H1 (cell line): ENCODE data around the gene CHST11. TPM values are rescaled to one million over a fixed set of nuclear protein-coding genes. Genes with fewer than 3 reads are reported as not detected.

Experiments used
- ASH2L ChIP-seq: fragments of 200-600, 300-600 bp; sonication (generic); IDR thresholded peaks from one replicate; pipeline ENCODE4 v1.7.1; 2017; ENCODE audit warnings: low read length
- EGR1 ChIP-seq: IDR thresholded peaks from 2 replicates; pipeline ENCODE4 v1.6.1; 2011; ENCODE audit warnings: low read depth, low read length, borderline replicate concordance
- HDAC2 ChIP-seq, 2 experiments: fragments of 300-600 bp in 1 of 2; sonication (generic) in 1 of 2; IDR thresholded peaks; 2 replicates each; pipeline ENCODE4 v1.6.1; 2011 to 2012; ENCODE audit warnings: low read depth in 2 of 2, low read length in 2 of 2, mild to moderate bottlenecking in 2 of 2, moderate library complexity in 2 of 2, borderline replicate concordance in 1 of 2, inconsistent platforms in 1 of 2
- JUND ChIP-seq: IDR thresholded peaks from 2 replicates; pipeline ENCODE4 v1.6.1; 2011; ENCODE audit warnings: mild to moderate bottlenecking, improper control_type of control experiment, low read length
- KDM5A ChIP-seq: fragments of 200-600 bp; IDR thresholded peaks from 2 replicates; pipeline ENCODE4 v1.7.1; 2012; ENCODE audit warnings: mild to moderate bottlenecking, low read length, inconsistent platforms, mixed read lengths
- RAD21 ChIP-seq, 2 experiments: IDR thresholded peaks in 1 of 2; conservative IDR thresholded peaks in 1 of 2; 2 replicates each; pipeline ENCODE4 v1.6.1; 2011; ENCODE audit warnings: low read depth in 2 of 2, low read length in 2 of 2, improper control_type of control experiment in 1 of 2, inconsistent platforms in 1 of 2, mild to moderate bottlenecking in 1 of 2, moderate library complexity in 1 of 2
- SIRT6 ChIP-seq: IDR thresholded peaks from one replicate; pipeline ENCODE4 v1.7.1; 2012; ENCODE audit warnings: low read length, inconsistent platforms
- polyA plus RNA-seq, 7 experiments: library from polyadenylated mRNA; depleted of rRNA in 3 of 7; stranded (reverse) in 5 of 7; unstranded in 2 of 7; fragments of >200 nt in 5 of 7; fragments of 200-250 nt in 2 of 7; gene quantifications; 1 replicate in 5 of 7; 2 replicates in 1 of 7; 4 replicates in 1 of 7; pipeline versions ENCODE4 v1.2.1 to v1.2.3, GENCODE V29; 2011 to 2013; ENCODE audit warnings: missing spikeins in 2 of 7, mixed read lengths in 2 of 7
- total RNA-seq: library from RNA; stranded (reverse); fragmentation: NEBNext Ultra II Directional; extraction: Animal tissue kit (Norgen Biotek cat#: 25700); gene quantifications from 2 replicates; pipeline ENCODE4 v1.2.1, GENCODE V29; 2021

CHST11 gene
- total and polyA plus RNA-seq, 2 of the 8 experiments (the other 6 are each of a cell fraction or from before 2014, with no cell fraction given) = 14.4 to 20.8 TPM

DNA sequence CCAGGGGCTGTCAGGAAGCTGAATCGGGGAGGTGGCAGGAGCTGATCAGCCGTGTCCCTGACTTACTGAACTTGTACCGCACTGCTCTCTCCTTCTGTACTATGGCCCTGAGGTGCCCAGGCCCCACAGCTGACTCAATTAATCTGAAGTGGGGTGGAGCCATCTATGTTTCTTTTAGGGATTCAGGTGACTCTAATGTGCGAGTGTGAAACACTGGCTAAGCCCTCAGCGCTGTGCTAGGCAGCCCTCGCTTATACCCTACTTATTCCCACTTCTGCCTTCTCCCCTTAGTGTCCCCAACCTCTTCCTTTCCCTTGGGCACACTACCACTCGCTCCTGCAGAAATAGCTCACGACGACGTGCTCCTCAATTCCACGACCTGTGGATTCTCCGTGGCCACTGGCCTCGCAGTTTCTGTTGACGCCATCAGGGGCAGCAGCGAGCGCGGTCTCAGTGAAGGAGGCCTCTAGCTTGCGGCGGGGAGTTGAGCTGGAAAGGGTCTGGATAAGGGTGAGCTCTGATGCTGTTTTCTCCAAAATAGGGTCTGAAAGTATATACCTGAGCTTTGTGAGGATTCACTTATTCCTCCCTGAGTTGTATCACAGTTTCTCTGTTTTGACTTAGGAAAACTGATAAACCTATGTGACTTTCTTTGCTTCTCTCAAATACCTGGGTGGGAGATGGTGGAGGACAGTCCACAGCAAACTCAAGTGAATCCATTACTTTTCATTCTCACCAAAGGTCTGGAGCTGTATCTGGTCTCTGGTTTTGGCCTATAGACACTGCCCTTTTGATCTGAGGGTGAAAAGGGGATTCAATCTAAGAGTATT is 333.8 kb downstream of the CHST11 start (continued):
- TF ChIP-seq HDAC2 (IDR thresholded peaks at IDR 0.05; ENCODE audit: borderline replicate concordance in 1 of 2, low read depth in 2 of 2, low read length in 2 of 2) (0 out of 4 replicates have a peak, but pooled peaks of 1 of the 2 experiments have one; percentile 48), SIRT6 (no peak), KDM5A (no peak), EGR1 (no peak), RAD21 (IDR thresholded peaks at IDR 0.05 in 1 of 2, conservative IDR thresholded peaks at IDR 0.05 in 1 of 2; ENCODE audit: low read depth in 2 of 2, low read length in 2 of 2) (peak; percentile 55 to 76), ASH2L (peak; percentile 42), JUND (no peak)
- TF ChIP-seq, all 59 proteins: peak for 6
